Activated CD4-positive, alpha-beta T cell treated with anti-CD3 and anti-CD28 coated beads, Interleukin-2, amount 50 U/mL, for 24 hours (primary cell): ENCODE data around the gene JAKMIP3.

ENCODE experiments used
- DNase-seq, 2 donors: peaks; one replicate each; pipeline ENCODE4 v3.0.0-alpha.2; 2020; ENCODE audit warnings: low read depth in 1 of 2, low spot score in 1 of 2

JAKMIP3 gene

GRCh38 chr10:132043861-132044695 is 21.7 kb upstream of the JAKMIP3 start:
- DNase-seq, result no peak

- no peak for DNase-seq
Measured at GRCh38 chr10:132044803-132045202, 20.9 kb upstream of the JAKMIP3 start.

GRCh38 chr10:132045324-132045723 is 20.4 kb upstream of the JAKMIP3 start:
- DNase-seq, result no peak

- no peak for DNase-seq
Measured at GRCh38 chr10:132047575-132048293, 18.0 kb upstream of the JAKMIP3 start.

GRCh38 chr10:132048294-132048667 is 17.5 kb upstream of the JAKMIP3 start:
- no peak for DNase-seq

GRCh38 chr10:132050191-132050590 is 15.6 kb upstream of the JAKMIP3 start:
- DNase-seq, result no peak

- DNase-seq, result no peak
Measured at GRCh38 chr10:132052124-132052523, 13.6 kb upstream of the JAKMIP3 start.

GRCh38 chr10:132054564-132054963 is 11.2 kb upstream of the JAKMIP3 start:
- DNase-seq, result no peak

GRCh38 chr10:132055616-132056015 is 10.1 kb upstream of the JAKMIP3 start:
- DNase-seq, result no peak

GRCh38 chr10:132056663-132057062 is 9.1 kb upstream of the JAKMIP3 start:
- no peak for DNase-seq

GRCh38 chr10:132057191-132057681 is 8.5 kb upstream of the JAKMIP3 start:
- DNase-seq, result no peak

- no peak for DNase-seq
Measured at GRCh38 chr10:132058111-132058745, 7.5 kb upstream of the JAKMIP3 start.

GRCh38 chr10:132058793-132059759 is 6.7 kb upstream of the JAKMIP3 start:
- no peak for DNase-seq

- DNase-seq, result no peak
Measured at GRCh38 chr10:132059760-132060508, 5.8 kb upstream of the JAKMIP3 start.

- DNase-seq, result no peak
Measured at GRCh38 chr10:132061030-132061429, 4.7 kb upstream of the JAKMIP3 start.

- no peak for DNase-seq
Measured at GRCh38 chr10:132061465-132061864, 4.3 kb upstream of the JAKMIP3 start.

GRCh38 chr10:132062116-132062515 is 3.6 kb upstream of the JAKMIP3 start:
- DNase-seq, result no peak

GRCh38 chr10:132062641-132063390 is 2.9 kb upstream of the JAKMIP3 start:
- no peak for DNase-seq

GRCh38 chr10:132063432-132063831 is 2.3 kb upstream of the JAKMIP3 start:
- DNase-seq, result no peak
